Middle frontal gyrus (tissue), 1 donor: ENCODE data around the gene PPIG.
"Not testable (repeated sequence)": the region's sequence is repeated elsewhere in the genome, so short reads cannot be mapped to it uniquely, and the experiment has no call there.

Experiments used
- DNase-seq: peaks from one replicate; pipeline ENCODE4 v3.0.0-alpha.2; 2015; ENCODE audit warnings: low spot score; ENCODE audit errors: extremely low spot score

PPIG gene

GRCh38 chr2:169584005-169584877, at the start of gene PPIG:
Gene PPIG (plus strand): TSS chr2:169584351. CDS start chr2:169604042, 19,691 bp downstream.
- DNase-seq: peak; percentile 90

DNA sequence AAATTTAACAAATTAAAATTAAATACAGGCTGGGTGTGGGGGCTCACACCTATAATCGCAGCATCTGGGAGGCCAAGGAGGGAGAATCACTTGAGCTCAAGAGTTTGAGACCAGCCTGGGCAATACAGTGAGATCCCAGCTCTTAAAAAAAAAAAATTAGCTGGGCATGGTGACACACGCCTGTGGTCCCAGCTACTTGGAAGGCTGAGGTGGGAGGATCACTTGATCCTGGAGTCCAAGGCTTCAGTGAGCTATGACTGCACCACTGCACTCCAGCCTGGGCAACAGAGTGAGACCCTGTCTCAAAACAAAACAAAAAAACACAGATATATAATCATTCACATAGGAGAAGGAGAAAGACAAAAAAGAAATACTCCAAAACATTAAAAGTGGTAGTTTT, 44.7 kb upstream of the PPIG start:
- DNase-seq: not testable (repeated sequence)

DNA sequence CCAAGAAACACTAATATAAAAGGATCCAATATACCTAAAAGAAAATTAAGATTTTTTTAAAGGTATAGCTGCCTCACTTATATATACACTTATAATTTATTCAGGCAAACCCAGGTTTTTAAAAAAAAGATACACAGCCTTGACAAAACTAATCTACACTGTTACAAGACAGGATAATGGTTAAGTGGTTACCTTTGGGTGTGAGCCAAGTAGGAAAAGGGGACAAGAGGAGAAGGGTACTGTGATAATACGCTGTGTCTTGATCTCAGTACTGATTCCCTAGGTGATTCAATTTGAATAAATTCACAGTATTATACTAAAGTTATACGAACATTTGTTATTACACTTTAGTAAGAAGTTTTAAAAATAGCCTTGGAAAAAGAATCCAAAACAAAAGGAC, 44.0 kb upstream of the PPIG start:
- no peak for DNase-seq

DNA sequence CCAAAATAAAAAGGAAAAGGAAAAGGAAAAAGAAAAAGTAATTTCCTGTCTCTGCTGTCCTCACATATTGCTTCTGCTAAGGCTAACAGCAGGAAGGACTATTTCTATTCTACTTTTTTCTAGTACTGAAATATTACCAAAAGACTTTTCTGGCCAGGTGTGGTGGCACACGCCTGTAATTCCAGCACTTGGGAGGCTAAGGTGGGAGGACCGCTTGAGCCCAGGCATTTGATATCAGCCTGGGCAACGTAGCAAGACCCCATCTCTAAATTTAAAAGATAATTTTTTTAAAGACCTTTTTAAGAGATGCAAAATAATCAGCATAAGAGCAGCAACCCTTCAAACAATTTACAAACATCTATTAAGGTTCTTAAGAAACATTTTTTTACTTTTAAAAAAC, 41.7 kb upstream of the PPIG start:
- DNase-seq: no peak

DNA sequence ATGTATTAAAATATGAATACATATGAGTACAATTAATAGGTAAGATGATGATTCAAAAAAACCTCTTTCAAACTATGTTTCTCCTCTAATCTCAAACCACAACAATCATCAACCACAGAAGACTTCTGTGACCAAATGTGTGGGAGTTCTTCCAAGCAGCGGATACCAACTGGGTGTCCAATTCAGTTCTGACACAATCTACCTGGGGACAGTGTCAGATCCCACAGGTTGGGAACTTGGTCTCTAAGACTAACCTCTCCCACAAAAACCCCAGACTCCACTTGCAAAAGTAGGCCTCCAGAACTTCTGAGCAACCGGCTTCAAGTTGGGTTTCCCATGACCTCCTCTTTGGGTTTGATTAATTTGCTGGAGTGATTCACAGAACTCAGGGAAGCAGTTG, 37.4 kb upstream of the PPIG start:
- no peak for DNase-seq

GRCh38 chr2:169561364-169561763, 22.8 kb upstream of the PPIG start:
- DNase-seq: no peak

DNA sequence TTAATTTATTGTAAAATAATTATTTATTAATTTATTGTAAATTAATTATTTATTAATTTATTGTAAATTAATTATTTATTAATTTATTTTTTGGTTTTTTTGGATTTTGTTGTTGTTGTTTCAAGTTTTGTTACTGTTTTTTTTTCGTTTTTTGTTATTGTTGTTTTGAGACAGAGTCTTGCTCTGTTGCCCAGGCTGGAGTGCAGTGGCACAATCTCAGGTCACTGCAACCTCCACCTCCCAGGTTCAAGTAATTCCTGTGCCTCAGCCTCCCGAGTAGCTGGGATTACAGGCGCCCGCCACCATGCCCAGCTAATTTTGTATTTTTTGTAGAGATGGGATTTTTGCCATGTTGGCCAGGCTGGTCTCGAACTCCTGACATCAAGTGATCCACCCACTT, 22.1 kb upstream of the PPIG start:
- DNase-seq: not testable (repeated sequence)

GRCh38 chr2:169562519-169562918, 21.6 kb upstream of the PPIG start:
- DNase-seq: no peak

- DNase-seq: no peak
Measured at GRCh38 chr2:169565686-169566085, 18.5 kb upstream of the PPIG start.

GRCh38 chr2:169569948-169570347, 14.2 kb upstream of the PPIG start:
- DNase-seq: no peak

DNA sequence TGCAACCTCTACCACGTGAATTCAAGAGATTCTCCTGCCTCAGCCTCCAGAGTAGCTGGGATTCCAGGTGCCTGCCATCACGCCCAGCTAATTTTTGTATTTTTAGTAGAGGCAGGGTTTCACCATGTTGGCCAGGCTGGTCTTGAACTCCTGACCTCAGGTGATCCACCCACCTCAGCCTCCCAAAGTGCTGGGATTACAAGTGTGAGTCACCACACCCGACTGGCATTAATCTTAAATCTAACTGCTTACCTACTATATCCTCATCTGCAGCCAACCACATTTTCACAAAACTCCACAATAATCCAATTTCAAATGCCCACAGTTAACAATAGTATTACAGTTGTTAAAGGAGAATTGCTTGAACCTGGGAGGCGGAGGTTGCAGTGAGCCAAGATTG, 13.4 kb upstream of the PPIG start:
- not testable (repeated sequence) for DNase-seq

DNA sequence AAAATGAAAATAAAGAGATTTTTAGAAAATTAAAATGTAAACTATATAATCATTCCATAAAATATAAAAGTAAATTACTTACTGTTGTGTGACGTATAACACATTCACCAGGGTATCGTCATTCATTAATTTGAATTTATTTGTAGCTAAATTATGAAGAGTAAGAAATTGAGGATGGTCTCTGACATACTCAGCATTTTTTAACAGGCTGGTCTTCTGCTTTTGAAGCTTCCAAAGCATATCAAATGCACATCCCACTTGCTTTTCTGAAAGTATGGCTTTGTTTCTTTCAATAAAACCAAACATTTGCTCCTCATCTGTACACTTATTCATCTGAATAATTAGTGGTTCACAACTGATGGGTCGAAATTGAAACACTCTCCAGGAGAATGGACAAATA, 12.6 kb upstream of the PPIG start:
- no peak for DNase-seq

- DNase-seq: no peak
Measured at GRCh38 chr2:169572189-169572588, 12.0 kb upstream of the PPIG start.

DNA sequence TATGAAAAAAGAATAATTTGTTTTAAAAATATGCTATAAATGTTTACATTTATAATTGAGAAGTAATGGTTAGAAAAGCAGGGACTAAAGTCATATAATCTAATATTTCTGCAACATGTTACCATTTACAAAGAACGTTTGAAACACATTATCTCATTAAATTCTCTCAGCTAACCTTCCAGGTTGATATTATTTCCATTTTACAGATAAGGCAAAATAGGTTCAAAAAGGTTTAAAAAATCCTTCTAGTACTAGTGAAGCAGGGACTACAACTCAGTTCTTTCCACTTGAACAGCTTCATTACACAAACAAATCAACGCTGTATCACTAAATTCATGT, 11.4 kb upstream of the PPIG start:
- no peak for DNase-seq

DNA sequence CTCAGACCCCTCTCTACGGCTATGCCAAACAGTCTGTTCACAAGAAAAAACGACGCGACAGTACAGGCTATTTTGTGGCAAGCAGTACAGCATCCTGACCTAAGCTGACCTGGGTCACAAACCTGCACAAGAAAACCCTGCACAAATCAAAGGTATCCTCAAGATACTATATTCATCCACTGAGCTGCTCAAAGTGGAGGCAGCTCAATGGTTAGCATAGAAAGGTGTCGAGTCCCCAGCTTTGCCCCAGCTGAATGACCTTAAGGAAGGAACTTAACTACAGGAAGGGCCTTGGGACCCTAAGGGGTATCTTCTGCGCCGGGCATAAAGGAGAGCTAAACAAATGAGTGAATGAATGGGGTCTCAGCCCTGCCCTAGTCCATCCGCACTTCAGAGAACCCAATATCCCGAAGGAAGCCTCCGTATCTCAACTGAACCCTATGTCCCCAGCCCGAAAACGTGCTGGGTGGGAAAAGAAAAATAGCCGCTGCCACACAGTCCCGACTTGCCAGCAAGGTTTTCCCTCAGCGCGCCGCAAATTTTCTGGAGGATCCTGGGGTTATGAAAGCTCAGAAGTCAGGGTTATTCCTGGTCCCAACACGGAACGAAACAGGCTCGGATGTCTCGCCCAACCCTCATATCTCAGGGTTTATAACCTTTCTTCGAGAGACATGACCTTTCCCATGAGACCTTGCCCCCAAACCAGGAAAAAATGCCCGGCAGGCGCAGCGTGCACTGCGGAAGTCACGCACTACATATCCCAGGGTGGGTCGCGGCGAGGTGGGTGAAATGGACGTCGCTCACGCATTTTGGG, 10.8 kb upstream of the PPIG start, which contains the start of gene FASTKD1:
TSS of gene FASTKD1 (minus strand) at position 706 of the 814 bp plus-strand sequence. CDS start 1,836 bp downstream, outside the sequence.
- DNase-seq: peak; percentile 83

- DNase-seq: no peak
Measured at GRCh38 chr2:169573974-169574299, 10.2 kb upstream of the PPIG start.

- not testable (repeated sequence) for DNase-seq
Measured at GRCh38 chr2:169574539-169574938, 9.6 kb upstream of the PPIG start.

- DNase-seq: not testable (repeated sequence)
Measured at GRCh38 chr2:169575264-169575663, 8.9 kb upstream of the PPIG start.

DNA sequence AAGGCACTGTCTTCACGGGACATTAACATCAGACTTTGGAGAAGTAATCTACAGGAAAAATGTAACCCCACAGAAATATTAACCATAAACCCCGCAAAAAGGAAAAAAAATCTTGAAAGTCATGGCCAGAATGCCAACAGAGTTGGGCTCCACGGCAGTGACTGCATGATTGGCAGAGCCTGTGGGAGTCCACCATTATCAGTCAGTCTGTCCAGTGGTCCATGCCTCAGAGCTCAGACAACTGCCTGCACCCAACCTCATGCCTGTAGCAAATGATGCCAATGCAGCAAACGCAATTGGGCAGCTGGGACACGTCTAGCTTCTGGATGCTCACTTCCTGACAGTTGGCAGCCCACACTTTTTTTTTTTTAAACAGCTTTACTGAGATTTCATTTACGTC, 5.1 kb upstream of the PPIG start:
- DNase-seq: no peak

DNA sequence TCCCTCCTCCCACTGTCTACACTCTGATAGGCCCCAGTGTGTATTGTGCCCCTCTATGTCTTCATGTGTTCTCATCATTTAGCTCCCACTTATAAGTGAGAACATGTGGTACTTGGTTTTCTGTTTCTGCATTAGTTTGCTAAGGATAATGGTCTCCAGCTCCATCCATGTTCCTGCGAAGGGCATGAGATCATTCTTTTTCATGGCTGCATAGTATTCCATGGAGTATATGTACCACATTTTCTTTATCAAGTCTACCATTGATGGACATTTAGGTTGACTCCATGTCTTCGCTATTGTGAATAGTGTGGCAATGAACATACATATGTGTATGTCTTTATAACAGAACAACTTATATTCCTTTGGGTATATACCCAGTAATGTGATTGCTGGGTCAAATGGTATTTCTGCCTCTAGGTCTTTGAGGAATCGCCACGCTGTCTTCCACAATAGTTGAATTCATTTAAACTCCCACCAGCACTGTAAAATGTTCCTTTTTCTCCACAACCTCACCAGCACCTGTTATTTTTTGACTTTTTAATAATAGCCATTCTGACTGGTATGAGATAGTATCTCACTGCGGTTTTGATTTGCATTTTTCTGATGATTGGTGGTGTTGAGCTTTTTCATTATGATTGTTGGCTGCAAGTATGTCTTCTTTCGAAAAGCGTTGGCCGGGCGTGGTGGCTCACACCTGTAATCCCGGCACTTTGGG, 1.4 kb upstream of the PPIG start:
- DNase-seq: not testable (repeated sequence)

DNA sequence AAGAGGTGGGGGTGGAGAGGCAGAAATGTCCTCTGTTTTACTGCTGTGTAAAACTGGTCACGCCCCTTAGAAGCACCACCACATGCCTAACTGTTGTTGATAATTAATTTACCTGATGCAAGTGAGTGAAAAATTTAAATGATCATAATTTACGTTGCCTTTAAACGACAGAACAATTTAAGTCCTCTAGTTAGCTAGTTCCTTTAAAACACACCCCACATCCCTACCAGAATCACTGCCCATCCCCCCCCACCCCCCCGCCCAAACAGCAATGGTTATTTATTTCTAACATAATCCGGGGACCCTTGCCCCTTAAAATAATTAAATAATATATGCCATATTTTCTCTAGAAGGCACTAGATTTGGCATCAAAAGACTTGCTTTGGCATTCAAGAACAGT, 633 bp upstream of the PPIG start:
- DNase-seq: no peak

- no peak for DNase-seq
Measured at GRCh38 chr2:169585673-169586072, 1.5 kb downstream of the PPIG start.
